Hematopoietic multipotent progenitor cell (in vitro differentiated cells): Measurements from ENCODE around the gene UBE4B. TPM values are rescaled to one million over a fixed set of nuclear protein-coding genes. Genes with fewer than 3 reads are reported as not detected.
"Not testable (repeated sequence)": the region's sequence is repeated elsewhere in the genome, so short reads cannot be mapped to it uniquely, and the experiment has no call there.

Experiments used
- DNase-seq, 3 donors: peaks; one replicate each; pipeline ENCODE4 v3.0.0-alpha.2; 2011 to 2015; ENCODE audit warnings: low read depth in 2 of 3, low spot score in 2 of 3
- total RNA-seq: library from RNA; depleted of rRNA; stranded (reverse); fragments of >200 nt; gene quantifications from one replicate; pipeline ENCODE4 v1.2.3, GENCODE V29; 2012

Gene UBE4B
- total RNA-seq, 1 donor = 38.5 TPM

GRCh38 chr1:10070206-10070605 lies 37.4 kb downstream of the UBE4B start:
- DNase-seq = no peak

DNA sequence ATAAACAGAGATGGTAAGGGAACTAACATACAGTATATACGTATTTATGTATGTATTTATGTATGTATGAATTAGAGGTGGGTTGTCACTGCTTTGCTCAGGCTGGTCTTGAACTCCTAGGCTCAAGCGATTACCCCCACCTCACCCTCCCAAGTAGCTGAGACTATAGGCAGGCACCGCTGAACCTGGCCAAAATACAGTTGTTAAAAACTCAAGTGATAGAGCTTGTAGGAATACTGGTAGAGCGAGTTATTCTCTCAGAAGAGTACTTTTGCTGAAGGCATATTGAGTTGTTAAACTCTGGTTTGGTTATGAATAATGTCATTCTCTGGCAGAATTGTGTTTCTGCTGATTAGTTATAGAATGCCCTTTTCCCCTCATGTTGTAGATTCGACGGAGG lies 38.9 kb downstream of the UBE4B start:
- no peak for DNase-seq

GRCh38 chr1:10073371-10073770 lies 40.6 kb downstream of the UBE4B start:
- not testable (repeated sequence) for DNase-seq

GRCh38 chr1:10074059-10074851 lies 41.5 kb downstream of the UBE4B start:
- peak in 2 of 3 donors; percentile 68 to 83 for DNase-seq

GRCh38 chr1:10074852-10075730 lies 42.3 kb downstream of the UBE4B start:
- no peak for DNase-seq

DNA sequence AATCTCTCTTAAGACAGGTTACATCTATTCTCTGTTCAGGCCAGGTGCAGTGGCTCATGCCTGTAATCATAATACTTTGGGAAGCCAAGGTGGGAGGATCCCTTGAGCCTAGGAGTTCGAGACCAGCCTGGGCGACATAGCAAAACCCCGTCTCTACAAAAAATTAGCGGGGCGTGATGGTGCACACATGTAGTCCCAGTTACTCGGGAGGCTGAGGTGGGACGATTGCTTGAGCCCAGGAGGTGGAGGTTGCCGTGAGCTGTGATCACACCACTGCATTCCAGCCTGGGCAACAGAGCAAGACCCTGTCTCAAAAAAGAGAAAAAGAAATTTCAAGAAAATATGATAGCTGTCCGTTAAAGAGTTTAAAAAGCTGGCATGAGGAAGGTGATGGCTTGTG lies 43.0 kb downstream of the UBE4B start:
- no peak for DNase-seq

- no peak for DNase-seq
Observed at GRCh38 chr1:10078494-10078893, 45.7 kb downstream of the UBE4B start.

DNA sequence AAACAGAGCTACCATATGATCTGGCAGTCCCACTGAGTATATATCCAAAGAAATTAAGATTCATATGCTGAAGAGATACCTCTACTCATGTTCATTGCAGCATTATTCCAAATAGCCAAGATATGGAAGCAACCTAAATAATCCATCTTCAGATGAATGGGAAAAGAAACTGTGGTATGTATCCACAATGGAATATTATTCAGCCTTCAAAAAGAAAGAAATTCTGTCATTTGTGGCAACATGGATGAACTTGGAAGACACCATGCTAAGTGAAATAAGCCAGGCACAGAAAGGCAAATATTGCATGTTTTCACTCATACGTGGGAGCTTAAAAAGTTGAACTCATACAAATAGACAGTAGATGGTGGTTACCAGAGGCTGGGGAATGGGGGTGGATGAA lies 47.8 kb downstream of the UBE4B start:
- no peak for DNase-seq

GRCh38 chr1:10082785-10083479 lies 50.2 kb downstream of the UBE4B start:
- DNase-seq = no peak

DNA sequence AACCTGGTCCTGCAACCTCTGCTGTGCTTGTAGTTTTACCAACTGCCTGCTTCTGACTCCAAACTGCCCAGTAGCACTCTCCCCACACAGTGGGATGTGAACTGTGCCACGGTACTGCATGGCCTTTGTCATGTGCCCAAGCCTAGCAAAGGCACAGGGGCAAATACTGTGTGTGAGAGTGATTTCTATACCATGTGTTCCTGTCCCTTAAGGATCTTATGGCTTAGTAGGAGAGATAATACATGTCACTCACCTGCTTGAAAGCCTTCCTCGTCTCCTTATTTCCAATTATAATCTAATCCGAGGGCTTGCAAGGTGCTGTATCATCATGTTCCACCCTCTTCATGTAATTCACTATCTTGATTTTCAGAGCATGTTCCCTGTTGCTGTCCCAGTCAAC lies 51.3 kb downstream of the UBE4B start:
- DNase-seq = no peak

DNA sequence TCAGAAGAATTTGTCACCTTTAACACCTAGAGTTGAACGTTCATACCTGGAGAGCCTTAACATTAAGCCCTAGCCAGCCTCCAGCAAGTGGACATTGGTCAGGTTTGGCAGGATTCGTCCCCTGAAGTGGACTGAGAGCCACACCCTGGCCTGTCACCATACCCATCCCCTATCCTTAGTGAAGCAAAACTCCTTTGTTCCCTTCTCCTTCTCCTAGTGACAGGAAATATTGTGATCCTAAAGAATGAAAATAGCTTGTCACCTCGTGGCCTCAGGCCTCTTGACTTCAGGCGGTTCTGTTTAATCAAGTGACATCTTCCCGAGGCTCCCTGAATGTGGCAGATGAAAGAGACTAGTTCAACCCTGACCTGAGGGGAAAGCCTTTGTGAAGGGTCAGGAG lies 52.3 kb downstream of the UBE4B start:
- no peak for DNase-seq

GRCh38 chr1:10087210-10087609 lies 54.5 kb downstream of the UBE4B start:
- no peak for DNase-seq

GRCh38 chr1:10101929-10102328 lies 69.2 kb downstream of the UBE4B start:
- DNase-seq = no peak

- DNase-seq = no peak
Observed at GRCh38 chr1:10103193-10103592, 70.4 kb downstream of the UBE4B start.

DNA sequence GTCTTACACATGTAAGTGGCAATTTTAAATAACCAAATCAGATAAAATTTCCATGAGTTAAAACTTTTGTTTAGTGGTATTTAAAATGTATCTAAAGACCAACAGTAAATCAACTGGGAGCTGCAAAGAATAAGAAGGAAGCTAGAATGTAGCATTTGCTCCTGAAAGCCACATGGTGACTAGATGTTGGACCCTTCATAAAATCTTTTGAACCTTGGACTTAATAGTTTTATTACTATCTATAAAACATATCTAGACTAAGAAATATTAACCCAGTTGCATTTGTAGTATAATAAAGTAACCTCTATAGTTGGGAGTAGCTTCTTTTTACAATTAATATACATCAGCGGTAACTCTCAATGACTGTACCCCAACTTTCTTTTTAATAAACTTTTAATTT lies 72.1 kb downstream of the UBE4B start:
- no peak for DNase-seq

- no peak for DNase-seq
Observed at GRCh38 chr1:10105484-10105883, 72.7 kb downstream of the UBE4B start.

DNA sequence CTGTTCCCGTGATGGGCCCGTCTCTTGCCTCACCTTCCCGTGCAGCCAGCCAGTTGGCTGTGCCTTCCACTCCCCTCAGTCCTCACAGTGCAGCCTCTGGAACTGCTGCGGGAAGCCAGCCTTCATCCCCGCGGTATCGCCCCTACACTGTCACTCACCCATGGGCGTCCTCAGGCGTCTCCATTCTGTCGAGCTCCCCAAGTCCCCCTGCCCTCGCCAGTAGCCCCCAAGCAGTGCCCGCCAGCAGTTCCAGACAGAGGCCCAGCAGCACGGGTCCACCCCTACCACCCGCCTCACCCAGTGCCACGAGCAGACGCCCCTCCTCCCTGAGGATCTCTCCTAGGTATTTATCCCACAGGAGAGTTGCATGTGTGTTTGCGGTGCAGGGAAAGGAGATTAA lies 73.5 kb downstream of the UBE4B start:
- DNase-seq = no peak

- no peak for DNase-seq
Observed at GRCh38 chr1:10106756-10107475, 74.2 kb downstream of the UBE4B start.

GRCh38 chr1:10107476-10107847 lies 74.7 kb downstream of the UBE4B start:
- DNase-seq = not testable (repeated sequence)

DNA sequence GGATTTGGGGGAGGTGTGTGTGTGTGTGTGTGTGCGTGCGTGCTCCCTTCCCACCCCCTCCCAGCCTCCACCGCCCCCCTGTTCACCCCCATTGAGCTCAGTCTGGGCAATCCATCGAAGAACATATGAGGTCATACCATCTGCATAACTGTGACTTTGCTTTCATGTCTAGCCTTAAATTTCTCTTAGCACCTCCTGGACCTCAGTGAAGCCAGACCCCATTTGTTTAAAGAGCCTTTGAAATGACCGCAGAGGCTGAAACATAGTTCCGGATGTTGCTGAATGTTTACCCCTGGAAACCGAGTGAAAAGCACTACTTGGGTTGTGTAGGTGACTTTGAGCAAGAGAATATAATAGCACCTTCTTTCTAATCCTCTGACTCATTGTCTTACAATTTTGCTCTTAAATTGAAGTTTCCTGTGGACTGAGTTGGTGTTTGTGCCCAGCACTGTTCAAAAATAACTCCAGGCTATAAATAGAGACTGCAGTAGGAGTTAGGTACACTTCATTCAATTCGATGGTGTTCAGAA lies 75.4 kb downstream of the UBE4B start:
- no peak for DNase-seq
